ENCODE data around the gene FBN2. TPM values are rescaled to one million over a fixed set of nuclear protein-coding genes. Genes with fewer than 3 reads are reported as not detected.

The FBN2 gene
- total RNA-seq, 1 donor from 2014 or later, result 86.1 TPM

- H3K9me3 ChIP-seq (ENCODE audit: control insufficient read depth in 3 of 3, low read length in 3 of 3), result peaks cover 0 to 2% (median 0%) of the 10 kb centered on the region in 3 donors
- H3K27me3 ChIP-seq (ENCODE audit: control insufficient read depth in 3 of 3, insufficient read depth in 3 of 3, low read length in 3 of 3), result peaks cover 35 to 43% (median 38%) of the 10 kb centered on the region in 3 donors
- H3K9ac ChIP-seq (ENCODE audit: low read depth in 1 of 3, low read length in 3 of 3), result no peak overlapping the region
- peaks cover 9 to 20% (median 15%) of the 10 kb centered on the region in 3 donors for H3K4me1 ChIP-seq (ENCODE audit: control insufficient read depth in 3 of 3, insufficient read depth in 3 of 3, low read length in 3 of 3)
- H3K27ac ChIP-seq (ENCODE audit: low read depth, low read length), result no peak overlapping the region
- no peaks in the 10 kb centered on the region for H3K36me3 ChIP-seq (ENCODE audit: control insufficient read depth in 3 of 3, insufficient read depth in 3 of 3, low read length in 3 of 3)
- H3K4me3 ChIP-seq (ENCODE audit: low read length in 3 of 3), result no peak overlapping the region
Measured at GRCh38 chr5:128535251-128535650, 2.8 kb downstream of the FBN2 start.

- Histone ChIP-seq H3K27ac (ENCODE audit: low read depth, low read length) (no peak overlapping the region), H3K36me3 (ENCODE audit: control insufficient read depth in 3 of 3, insufficient read depth in 3 of 3, low read length in 3 of 3) (no peaks in the 10 kb centered on the region), H3K4me3 (ENCODE audit: low read length in 3 of 3) (no peak overlapping the region)
Measured at GRCh38 chr5:128534726-128535125, 3.3 kb downstream of the FBN2 start.

GRCh38 chr5:128532776-128533175 lies 5.3 kb downstream of the FBN2 start:
- no peak overlapping the region for H3K27ac ChIP-seq (ENCODE audit: low read depth, low read length)
- H3K4me1 ChIP-seq (ENCODE audit: control insufficient read depth in 3 of 3, insufficient read depth in 3 of 3, low read length in 3 of 3), result peaks cover 2 to 7% (median 5%) of the 10 kb centered on the region in 3 donors
- H3K4me3 ChIP-seq (ENCODE audit: low read length in 3 of 3), result no peak overlapping the region
- peaks cover 23 to 33% (median 30%) of the 10 kb centered on the region in 3 donors for H3K27me3 ChIP-seq (ENCODE audit: control insufficient read depth in 3 of 3, insufficient read depth in 3 of 3, low read length in 3 of 3)
- H3K36me3 ChIP-seq (ENCODE audit: control insufficient read depth in 3 of 3, insufficient read depth in 3 of 3, low read length in 3 of 3), result no peaks in the 10 kb centered on the region
- H3K9me3 ChIP-seq (ENCODE audit: control insufficient read depth in 3 of 3, low read length in 3 of 3), result peaks cover 0 to 2% (median 0%) of the 10 kb centered on the region in 3 donors
- H3K9ac ChIP-seq (ENCODE audit: low read depth in 1 of 3, low read length in 3 of 3), result no peak overlapping the region

More at GRCh38 chr5:128534726-128535125, 3.3 kb downstream of the FBN2 start:
- Histone ChIP-seq H3K9ac (ENCODE audit: low read depth in 1 of 3, low read length in 3 of 3) (no peak overlapping the region), H3K27me3 (ENCODE audit: control insufficient read depth in 3 of 3, insufficient read depth in 3 of 3, low read length in 3 of 3) (peaks cover 35 to 43% (median 38%) of the 10 kb centered on the region in 3 donors), H3K9me3 (ENCODE audit: control insufficient read depth in 3 of 3, low read length in 3 of 3) (peaks cover 0 to 2% (median 0%) of the 10 kb centered on the region in 3 donors), H3K4me1 (ENCODE audit: control insufficient read depth in 3 of 3, insufficient read depth in 3 of 3, low read length in 3 of 3) (peaks cover 9 to 20% (median 15%) of the 10 kb centered on the region in 3 donors)

GRCh38 chr5:128532127-128532526 lies 5.9 kb downstream of the FBN2 start:
- no peak overlapping the region for H3K9ac ChIP-seq (ENCODE audit: low read depth in 1 of 3, low read length in 3 of 3)
- peaks cover 0 to 1% (median under 1%) of the 10 kb centered on the region in 3 donors for H3K4me1 ChIP-seq (ENCODE audit: control insufficient read depth in 3 of 3, insufficient read depth in 3 of 3, low read length in 3 of 3)
- no peak overlapping the region for H3K27ac ChIP-seq (ENCODE audit: low read depth, low read length)
- H3K36me3 ChIP-seq (ENCODE audit: control insufficient read depth in 3 of 3, insufficient read depth in 3 of 3, low read length in 3 of 3), result no peaks in the 10 kb centered on the region
- peaks cover 0 to 2% (median 0%) of the 10 kb centered on the region in 3 donors for H3K9me3 ChIP-seq (ENCODE audit: control insufficient read depth in 3 of 3, low read length in 3 of 3)
- H3K27me3 ChIP-seq (ENCODE audit: control insufficient read depth in 3 of 3, insufficient read depth in 3 of 3, low read length in 3 of 3), result peaks cover 17 to 29% (median 24%) of the 10 kb centered on the region in 3 donors
- H3K4me3 ChIP-seq (ENCODE audit: low read length in 3 of 3), result no peak overlapping the region

GRCh38 chr5:128528637-128529255 lies 9.3 kb downstream of the FBN2 start:
- H3K4me1 ChIP-seq (ENCODE audit: control insufficient read depth in 3 of 3, insufficient read depth in 3 of 3, low read length in 3 of 3), result no peaks in the 10 kb centered on the region
- H3K27me3 ChIP-seq (ENCODE audit: control insufficient read depth in 3 of 3, insufficient read depth in 3 of 3, low read length in 3 of 3), result peaks cover 0 to 4% (median 0%) of the 10 kb centered on the region in 3 donors
- no peaks in the 10 kb centered on the region for H3K36me3 ChIP-seq (ENCODE audit: control insufficient read depth in 3 of 3, insufficient read depth in 3 of 3, low read length in 3 of 3)
- H3K9ac ChIP-seq (ENCODE audit: low read depth in 1 of 3, low read length in 3 of 3), result no peak overlapping the region
- H3K27ac ChIP-seq (ENCODE audit: low read depth, low read length), result no peak overlapping the region
- no peaks in the 10 kb centered on the region for H3K9me3 ChIP-seq (ENCODE audit: control insufficient read depth in 3 of 3, low read length in 3 of 3)
- no peak overlapping the region for H3K4me3 ChIP-seq (ENCODE audit: low read length in 3 of 3)

- Histone ChIP-seq H3K9ac (ENCODE audit: low read depth in 1 of 3, low read length in 3 of 3) (no peak overlapping the region), H3K36me3 (ENCODE audit: control insufficient read depth in 3 of 3, insufficient read depth in 3 of 3, low read length in 3 of 3) (no peaks in the 10 kb centered on the region), H3K4me1 (ENCODE audit: control insufficient read depth in 3 of 3, insufficient read depth in 3 of 3, low read length in 3 of 3) (no peaks in the 10 kb centered on the region), H3K9me3 (ENCODE audit: control insufficient read depth in 3 of 3, low read length in 3 of 3) (no peaks in the 10 kb centered on the region), H3K27ac (ENCODE audit: low read depth, low read length) (no peak overlapping the region), H3K27me3 (ENCODE audit: control insufficient read depth in 3 of 3, insufficient read depth in 3 of 3, low read length in 3 of 3) (peaks cover 0 to under 1% (median 0%) of the 10 kb centered on the region in 3 donors), H3K4me3 (ENCODE audit: low read length in 3 of 3) (no peak overlapping the region)
Measured at GRCh38 chr5:128528126-128528525, 9.9 kb downstream of the FBN2 start.

- no peaks in the 10 kb centered on the region for H3K27me3 ChIP-seq (ENCODE audit: control insufficient read depth in 3 of 3, insufficient read depth in 3 of 3, low read length in 3 of 3)
- H3K36me3 ChIP-seq (ENCODE audit: control insufficient read depth in 3 of 3, insufficient read depth in 3 of 3, low read length in 3 of 3), result no peaks in the 10 kb centered on the region
- H3K9ac ChIP-seq (ENCODE audit: low read depth in 1 of 3, low read length in 3 of 3), result no peak overlapping the region
- no peak overlapping the region for H3K27ac ChIP-seq (ENCODE audit: low read depth, low read length)
- H3K4me3 ChIP-seq (ENCODE audit: low read length in 3 of 3), result no peak overlapping the region
- no peaks in the 10 kb centered on the region for H3K4me1 ChIP-seq (ENCODE audit: control insufficient read depth in 3 of 3, insufficient read depth in 3 of 3, low read length in 3 of 3)
- no peaks in the 10 kb centered on the region for H3K9me3 ChIP-seq (ENCODE audit: control insufficient read depth in 3 of 3, low read length in 3 of 3)
Measured at GRCh38 chr5:128527077-128527476, 11.0 kb downstream of the FBN2 start.

- Histone ChIP-seq H3K4me1 (ENCODE audit: control insufficient read depth in 3 of 3, insufficient read depth in 3 of 3, low read length in 3 of 3) (no peaks in the 10 kb centered on the region), H3K27me3 (ENCODE audit: control insufficient read depth in 3 of 3, insufficient read depth in 3 of 3, low read length in 3 of 3) (no peaks in the 10 kb centered on the region)
Measured at GRCh38 chr5:128522336-128522735, 15.7 kb downstream of the FBN2 start.

GRCh38 chr5:128519827-128520226 lies 18.2 kb downstream of the FBN2 start:
- Histone ChIP-seq H3K9ac (ENCODE audit: low read depth in 1 of 3, low read length in 3 of 3) (no peak overlapping the region), H3K9me3 (ENCODE audit: control insufficient read depth in 3 of 3, low read length in 3 of 3) (no peaks in the 10 kb centered on the region), H3K27ac (ENCODE audit: low read depth, low read length) (no peak overlapping the region), H3K27me3 (ENCODE audit: control insufficient read depth in 3 of 3, insufficient read depth in 3 of 3, low read length in 3 of 3) (no peaks in the 10 kb centered on the region), H3K4me1 (ENCODE audit: control insufficient read depth in 3 of 3, insufficient read depth in 3 of 3, low read length in 3 of 3) (no peaks in the 10 kb centered on the region), H3K36me3 (ENCODE audit: control insufficient read depth in 3 of 3, insufficient read depth in 3 of 3, low read length in 3 of 3) (no peaks in the 10 kb centered on the region), H3K4me3 (ENCODE audit: low read length in 3 of 3) (no peak overlapping the region)

More at GRCh38 chr5:128522336-128522735, 15.7 kb downstream of the FBN2 start:
- Histone ChIP-seq H3K9ac (ENCODE audit: low read depth in 1 of 3, low read length in 3 of 3) (no peak overlapping the region), H3K4me3 (ENCODE audit: low read length in 3 of 3) (no peak overlapping the region), H3K36me3 (ENCODE audit: control insufficient read depth in 3 of 3, insufficient read depth in 3 of 3, low read length in 3 of 3) (no peaks in the 10 kb centered on the region), H3K9me3 (ENCODE audit: control insufficient read depth in 3 of 3, low read length in 3 of 3) (no peaks in the 10 kb centered on the region), H3K27ac (ENCODE audit: low read depth, low read length) (no peak overlapping the region)

GRCh38 chr5:128516978-128517377 lies 21.1 kb downstream of the FBN2 start:
- Histone ChIP-seq H3K27me3 (ENCODE audit: control insufficient read depth in 3 of 3, insufficient read depth in 3 of 3, low read length in 3 of 3) (no peaks in the 10 kb centered on the region), H3K4me1 (ENCODE audit: control insufficient read depth in 3 of 3, insufficient read depth in 3 of 3, low read length in 3 of 3) (no peaks in the 10 kb centered on the region), H3K9ac (ENCODE audit: low read depth in 1 of 3, low read length in 3 of 3) (no peak overlapping the region), H3K9me3 (ENCODE audit: control insufficient read depth in 3 of 3, low read length in 3 of 3) (no peaks in the 10 kb centered on the region), H3K4me3 (ENCODE audit: low read length in 3 of 3) (no peak overlapping the region), H3K36me3 (ENCODE audit: control insufficient read depth in 3 of 3, insufficient read depth in 3 of 3, low read length in 3 of 3) (no peaks in the 10 kb centered on the region), H3K27ac (ENCODE audit: low read depth, low read length) (no peak overlapping the region)
